Measurements from ENCODE around the gene TRMT10B.
A peak's percentile ranks its signal among the peaks of the same experiment; 100 is the strongest.
"Not testable (repeated sequence)": the region's sequence is repeated elsewhere in the genome, so short reads cannot be mapped to it uniquely, and the experiment has no call there.

Gene TRMT10B

DNA sequence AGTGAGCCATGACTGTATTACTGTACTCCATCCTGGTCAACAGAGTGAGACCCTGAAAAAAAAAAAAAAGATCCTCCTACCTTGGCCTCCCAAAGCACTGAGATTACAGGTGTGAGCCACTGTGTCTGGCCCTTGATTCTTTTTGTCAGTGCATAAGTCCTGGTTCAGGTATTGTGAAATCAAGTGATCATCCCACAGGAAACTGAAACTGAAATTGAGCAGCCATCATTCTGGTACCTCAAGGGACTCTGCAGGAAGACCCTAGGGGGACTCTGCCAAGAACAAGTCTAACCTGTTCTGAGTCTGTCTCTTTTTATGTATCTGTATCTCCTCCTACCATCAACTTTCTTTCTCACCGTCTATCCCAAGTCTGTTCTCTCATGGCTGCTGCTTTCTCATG lies 45.1 kb downstream of the TRMT10B start:
- no peak overlapping the region for H3K27ac ChIP-seq (ENCODE audit: low read length)
- H3K27me3 ChIP-seq (ENCODE audit: control insufficient read depth in 1 of 2, insufficient read depth in 2 of 2, low read length in 2 of 2): no peaks in the 10 kb centered on the region
- H3K4me1 ChIP-seq (ENCODE audit: control insufficient read depth, insufficient read depth, low read length): peaks cover 24% of the 10 kb centered on the region
- H3K9ac ChIP-seq (ENCODE audit: low read length in 2 of 2): no peak overlapping the region
- no peak overlapping the region for H3K4me3 ChIP-seq (ENCODE audit: low read length in 2 of 2)
- no peaks in the 10 kb centered on the region for H3K9me3 ChIP-seq (ENCODE audit: control insufficient read depth in 2 of 2, low read length in 2 of 2)
- no peaks in the 10 kb centered on the region for H3K36me3 ChIP-seq (ENCODE audit: control insufficient read depth in 2 of 2, insufficient read depth in 2 of 2, low read length in 2 of 2)

DNA sequence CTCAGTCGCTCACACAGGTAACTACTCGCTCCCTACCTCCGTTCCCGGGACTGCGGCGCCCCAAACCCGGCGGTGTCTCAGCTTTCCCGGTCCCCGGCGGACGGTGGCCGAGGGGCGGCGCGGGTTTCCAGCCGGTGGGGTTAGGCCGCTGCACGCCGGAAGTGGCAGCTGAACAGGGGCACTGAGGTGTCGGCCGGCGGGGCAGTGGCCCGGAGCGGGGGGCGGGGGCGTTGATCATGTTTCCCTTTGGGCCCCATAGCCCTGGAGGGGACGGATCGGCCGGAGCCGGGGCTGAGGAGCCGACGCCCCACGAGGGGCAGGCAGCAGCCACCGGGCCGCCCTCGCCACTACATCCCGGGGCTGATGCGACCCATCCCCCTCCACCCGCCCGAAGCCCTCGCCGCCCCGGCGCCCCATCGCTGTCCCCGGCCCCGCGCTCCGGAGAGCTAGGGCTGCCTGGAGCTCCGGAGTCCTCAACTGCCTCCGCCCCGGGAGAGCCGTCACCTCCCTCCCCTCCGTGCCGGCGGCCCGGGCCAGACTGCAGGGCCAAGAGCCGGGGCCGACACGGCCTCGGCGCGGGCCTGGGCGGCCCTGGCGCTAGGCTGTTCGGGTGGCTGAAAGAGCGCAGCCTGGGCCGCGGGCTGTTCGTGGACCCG lies 47.2 kb downstream of the TRMT10B start, which contains the start of gene DCAF10:
Gene DCAF10, plus strand, starts transcription at position 167 of the 656 bp plus-strand sequence. Its CDS starts 70 bp downstream, at position 237.
- H3K4me1 ChIP-seq (ENCODE audit: control insufficient read depth, insufficient read depth, low read length): peaks cover 24% of the 10 kb centered on the region

DNA sequence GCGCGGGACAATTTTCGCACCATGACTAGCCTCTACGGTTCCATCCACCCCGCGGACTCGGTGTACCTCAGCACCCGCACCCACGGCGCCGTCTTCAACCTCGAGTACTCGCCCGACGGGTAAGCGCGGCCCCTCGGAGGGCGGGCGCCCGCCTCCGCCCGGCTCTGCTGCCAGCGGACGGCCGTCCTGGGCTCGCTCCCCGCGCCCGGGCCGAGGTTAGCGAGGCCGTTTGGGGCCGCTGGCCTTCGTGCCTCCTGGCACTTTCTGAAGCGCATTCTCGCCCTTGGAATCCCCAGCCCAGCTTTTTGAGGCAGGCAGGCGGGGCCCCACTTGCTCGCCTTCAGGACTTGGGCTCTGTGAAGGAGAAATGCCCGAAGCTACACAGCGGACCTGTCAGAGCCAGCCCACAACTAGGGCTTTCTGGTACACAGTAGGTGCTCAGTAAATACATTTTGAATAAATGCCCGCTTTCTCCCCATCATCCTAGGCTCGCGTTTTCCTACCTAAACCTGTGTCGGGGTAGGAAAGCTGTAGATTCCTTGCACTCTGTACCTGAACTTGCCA lies 47.8 kb downstream of the TRMT10B start:
- Histone ChIP-seq H3K27ac (ENCODE audit: low read length) (peak overlapping the region; percentile 71), H3K4me1 (ENCODE audit: control insufficient read depth, insufficient read depth, low read length) (peaks cover 24% of the 10 kb centered on the region), H3K9me3 (ENCODE audit: control insufficient read depth in 2 of 2, low read length in 2 of 2) (no peaks in the 10 kb centered on the region), H3K9ac (ENCODE audit: low read length in 2 of 2) (peak overlapping the region; percentile 91 to 94), H3K36me3 (ENCODE audit: control insufficient read depth in 2 of 2, insufficient read depth in 2 of 2, low read length in 2 of 2) (no peaks in the 10 kb centered on the region), H3K27me3 (ENCODE audit: control insufficient read depth in 1 of 2, insufficient read depth in 2 of 2, low read length in 2 of 2) (no peaks in the 10 kb centered on the region), H3K4me3 (ENCODE audit: low read length in 2 of 2) (peak overlapping the region; percentile 98)

More for the DNA sequence above, 47.2 kb downstream of the TRMT10B start, which contains the start of gene DCAF10:
- Histone ChIP-seq H3K9ac (ENCODE audit: low read length in 2 of 2) (peak within 1 kb of the TSS; percentile 91 to 94), H3K4me3 (ENCODE audit: low read length in 2 of 2) (peak within 1 kb of the TSS; percentile 98), H3K27ac (ENCODE audit: low read length) (peak within 1 kb of the TSS; percentile 71), H3K36me3 (ENCODE audit: control insufficient read depth in 2 of 2, insufficient read depth in 2 of 2, low read length in 2 of 2) (no peaks in the 10 kb centered on the region), H3K27me3 (ENCODE audit: control insufficient read depth in 1 of 2, insufficient read depth in 2 of 2, low read length in 2 of 2) (no peaks in the 10 kb centered on the region), H3K9me3 (ENCODE audit: control insufficient read depth in 2 of 2, low read length in 2 of 2) (no peaks in the 10 kb centered on the region)

DNA sequence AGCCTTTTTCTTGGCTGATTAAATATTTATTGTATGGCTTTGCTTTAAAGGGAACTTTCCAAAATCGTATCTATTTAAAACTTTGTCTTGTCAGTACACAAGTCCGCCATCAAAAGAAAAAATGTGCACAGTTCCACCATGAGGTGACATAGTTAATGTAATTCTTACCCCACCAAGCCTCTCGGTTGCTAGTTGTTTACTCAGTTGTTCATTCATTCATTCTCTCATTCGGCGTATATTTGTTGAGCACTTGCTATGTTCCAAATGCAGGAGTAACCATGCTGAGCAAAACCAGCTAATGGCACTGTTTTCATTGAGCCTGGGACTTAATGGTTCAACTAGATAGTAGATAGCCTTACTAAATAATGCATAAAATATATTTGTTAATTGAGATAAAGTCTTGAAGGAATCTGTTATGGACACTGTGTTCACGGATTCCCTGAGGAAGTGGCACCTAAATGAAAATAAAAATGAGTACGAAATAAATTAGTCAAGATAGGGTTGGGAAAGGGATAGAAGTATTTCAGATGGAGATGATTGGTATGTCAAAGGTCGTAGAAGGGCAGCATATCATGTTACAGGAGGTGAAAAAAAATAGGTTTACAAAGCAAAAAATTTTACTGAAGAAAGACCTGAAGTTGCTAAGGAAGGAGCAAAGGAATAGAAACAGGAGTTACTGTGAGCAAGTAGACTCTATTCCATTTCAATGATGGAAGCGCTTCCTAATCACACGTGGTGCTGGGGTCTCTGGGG lies 48.5 kb downstream of the TRMT10B start:
- H3K9ac ChIP-seq (ENCODE audit: low read length in 2 of 2): peak overlapping the region; percentile 91 to 94
- no peak overlapping the region for H3K27ac ChIP-seq (ENCODE audit: low read length)
- peaks cover 24% of the 10 kb centered on the region for H3K4me1 ChIP-seq (ENCODE audit: control insufficient read depth, insufficient read depth, low read length)
- H3K4me3 ChIP-seq (ENCODE audit: low read length in 2 of 2): peak overlapping the region; percentile 98
- no peaks in the 10 kb centered on the region for H3K36me3 ChIP-seq (ENCODE audit: control insufficient read depth in 2 of 2, insufficient read depth in 2 of 2, low read length in 2 of 2)
- no peaks in the 10 kb centered on the region for H3K27me3 ChIP-seq (ENCODE audit: control insufficient read depth in 1 of 2, insufficient read depth in 2 of 2, low read length in 2 of 2)
- no peaks in the 10 kb centered on the region for H3K9me3 ChIP-seq (ENCODE audit: control insufficient read depth in 2 of 2, low read length in 2 of 2)

DNA sequence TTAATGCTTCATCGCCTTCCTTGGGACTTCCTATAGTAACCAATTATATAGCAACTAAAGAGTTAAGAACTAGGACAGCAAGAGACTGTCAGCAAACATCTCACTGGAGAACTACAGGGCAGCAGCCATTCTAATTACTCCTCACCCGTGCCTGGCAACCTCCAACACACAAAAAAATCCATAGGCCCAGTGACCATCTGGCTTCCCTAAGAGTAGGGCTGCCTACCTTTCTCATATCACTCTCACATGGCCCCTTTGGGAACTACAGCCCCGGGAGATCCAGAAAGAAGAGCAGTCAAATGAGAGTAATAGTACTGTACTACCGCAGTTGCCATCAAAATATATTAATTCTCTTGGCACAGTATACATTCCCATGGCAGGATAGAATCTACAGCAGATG lies 52.7 kb downstream of the TRMT10B start:
- H3K4me1 ChIP-seq (ENCODE audit: control insufficient read depth, insufficient read depth, low read length): peaks cover 17% of the 10 kb centered on the region
- no peak overlapping the region for H3K9ac ChIP-seq (ENCODE audit: low read length in 2 of 2)
- no peaks in the 10 kb centered on the region for H3K9me3 ChIP-seq (ENCODE audit: control insufficient read depth in 2 of 2, low read length in 2 of 2)
- H3K27me3 ChIP-seq (ENCODE audit: control insufficient read depth in 1 of 2, insufficient read depth in 2 of 2, low read length in 2 of 2): no peaks in the 10 kb centered on the region
- no peaks in the 10 kb centered on the region for H3K36me3 ChIP-seq (ENCODE audit: control insufficient read depth in 2 of 2, insufficient read depth in 2 of 2, low read length in 2 of 2)
- H3K4me3 ChIP-seq (ENCODE audit: low read length in 2 of 2): no peak overlapping the region
- H3K27ac ChIP-seq (ENCODE audit: low read length): no peak overlapping the region

DNA sequence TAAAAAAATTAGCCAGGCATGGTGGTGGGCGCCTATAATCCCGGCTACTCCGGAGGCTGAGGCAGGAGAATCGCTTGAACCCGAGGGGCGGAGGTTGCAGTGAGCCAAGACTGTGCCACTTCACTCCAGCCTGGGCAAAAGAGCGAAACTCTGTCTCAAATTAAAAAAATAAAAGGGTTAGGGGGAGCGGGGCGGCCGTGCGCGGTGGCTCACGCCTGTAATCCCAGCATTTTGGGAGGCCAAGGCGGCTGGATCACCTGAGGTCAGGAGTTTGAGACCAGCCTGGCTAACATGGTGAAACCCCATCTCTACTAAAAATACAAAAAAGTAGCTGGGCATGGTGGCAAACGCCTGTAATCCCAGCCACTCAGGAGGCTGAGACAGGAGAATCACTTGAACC lies 56.1 kb downstream of the TRMT10B start:
- not testable (repeated sequence) for H3K4me3 ChIP-seq (ENCODE audit: low read length in 2 of 2); H3K36me3 ChIP-seq (ENCODE audit: control insufficient read depth in 2 of 2, insufficient read depth in 2 of 2, low read length in 2 of 2); H3K9me3 ChIP-seq (ENCODE audit: control insufficient read depth in 2 of 2, low read length in 2 of 2); H3K9ac ChIP-seq (ENCODE audit: low read length in 2 of 2); H3K27me3 ChIP-seq (ENCODE audit: control insufficient read depth in 1 of 2, insufficient read depth in 2 of 2, low read length in 2 of 2); H3K27ac ChIP-seq (ENCODE audit: low read length); H3K4me1 ChIP-seq (ENCODE audit: control insufficient read depth, insufficient read depth, low read length)

DNA sequence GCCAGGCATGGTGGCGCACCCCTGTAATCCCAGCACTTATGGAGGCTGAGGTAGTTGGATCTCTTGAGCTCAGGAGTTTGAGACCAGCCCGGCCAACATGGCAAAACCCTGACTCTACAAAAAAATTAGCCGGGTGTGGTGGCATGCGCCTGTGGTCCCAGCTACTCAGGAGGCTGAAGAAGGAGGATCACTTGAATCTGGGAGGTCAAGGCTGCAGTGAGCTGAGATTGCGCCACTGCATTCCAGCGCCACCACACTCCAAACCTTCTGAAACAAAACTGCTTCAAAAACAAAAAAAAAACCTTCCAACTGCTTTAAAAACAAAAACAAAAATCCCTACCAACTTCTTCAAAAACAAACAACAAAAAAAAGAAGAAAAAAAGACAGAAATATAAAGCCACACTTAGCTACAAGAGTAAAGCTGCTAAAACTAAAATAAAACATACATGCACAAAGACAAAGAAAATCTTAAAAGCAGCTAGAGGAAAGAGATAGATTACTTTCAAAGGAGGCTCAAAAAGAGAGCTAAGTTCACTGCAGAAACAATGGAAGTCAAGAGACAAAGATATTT lies 58.4 kb downstream of the TRMT10B start:
- Histone ChIP-seq H3K9me3 (ENCODE audit: control insufficient read depth in 2 of 2, low read length in 2 of 2) (no peaks in the 10 kb centered on the region), H3K9ac (ENCODE audit: low read length in 2 of 2) (no peak overlapping the region), H3K36me3 (ENCODE audit: control insufficient read depth in 2 of 2, insufficient read depth in 2 of 2, low read length in 2 of 2) (no peaks in the 10 kb centered on the region), H3K4me1 (ENCODE audit: control insufficient read depth, insufficient read depth, low read length) (no peaks in the 10 kb centered on the region), H3K27me3 (ENCODE audit: control insufficient read depth in 1 of 2, insufficient read depth in 2 of 2, low read length in 2 of 2) (no peaks in the 10 kb centered on the region), H3K4me3 (ENCODE audit: low read length in 2 of 2) (no peak overlapping the region), H3K27ac (ENCODE audit: low read length) (no peak overlapping the region)

DNA sequence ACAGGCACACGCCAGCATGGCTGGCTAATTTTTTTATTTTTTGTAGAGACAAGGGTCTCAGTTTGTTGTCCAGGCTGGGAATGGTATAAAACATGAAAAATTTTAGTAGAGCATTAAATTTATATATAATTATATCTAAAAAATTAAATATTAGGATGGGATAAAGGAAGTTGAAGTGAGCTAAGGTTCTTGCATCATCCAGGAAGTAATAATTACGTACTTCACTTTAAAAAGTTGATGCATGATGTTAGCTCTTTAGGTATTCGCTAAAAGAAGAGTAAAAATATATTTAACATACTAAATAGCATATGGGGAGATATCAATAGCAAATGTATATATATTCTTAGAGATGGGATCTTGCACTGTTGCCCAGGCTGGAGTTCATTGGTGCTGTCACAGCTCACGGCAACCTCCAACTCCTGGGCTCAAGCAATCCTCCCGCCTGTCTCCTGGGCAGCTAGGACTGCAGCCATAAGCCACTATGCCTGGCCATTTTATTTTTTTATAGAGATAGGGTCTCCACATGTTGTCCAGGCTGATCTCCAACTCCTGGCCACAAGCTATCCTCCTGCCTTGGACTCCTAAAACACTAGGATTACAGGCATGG lies 59.3 kb downstream of the TRMT10B start:
- Histone ChIP-seq H3K27me3 (ENCODE audit: control insufficient read depth in 1 of 2, insufficient read depth in 2 of 2, low read length in 2 of 2) (no peaks in the 10 kb centered on the region), H3K9ac (ENCODE audit: low read length in 2 of 2) (no peak overlapping the region), H3K4me3 (ENCODE audit: low read length in 2 of 2) (no peak overlapping the region)

DNA sequence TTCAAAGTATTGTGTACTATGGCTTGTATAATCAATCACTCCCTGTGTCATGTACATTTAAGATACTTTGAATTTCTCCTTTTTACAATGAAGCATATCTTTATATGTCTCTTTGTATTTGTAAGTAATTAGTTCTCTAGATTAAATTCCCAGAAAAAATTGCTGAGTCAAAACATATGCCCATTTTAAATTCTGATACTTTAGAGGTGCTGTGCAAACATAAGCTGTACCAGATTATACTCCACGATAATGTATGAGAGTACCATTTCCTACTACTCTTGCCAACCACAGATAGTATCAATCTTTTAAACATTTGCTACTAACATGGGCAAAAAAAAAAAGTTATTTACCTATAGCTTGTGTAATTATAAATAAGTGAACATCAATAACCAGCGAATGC lies 65.2 kb downstream of the TRMT10B start:
- Histone ChIP-seq H3K4me3 (ENCODE audit: low read length in 2 of 2) (no peak overlapping the region), H3K4me1 (ENCODE audit: control insufficient read depth, insufficient read depth, low read length) (no peaks in the 10 kb centered on the region), H3K27me3 (ENCODE audit: control insufficient read depth in 1 of 2, insufficient read depth in 2 of 2, low read length in 2 of 2) (no peaks in the 10 kb centered on the region), H3K9ac (ENCODE audit: low read length in 2 of 2) (no peak overlapping the region), H3K36me3 (ENCODE audit: control insufficient read depth in 2 of 2, insufficient read depth in 2 of 2, low read length in 2 of 2) (peaks cover 2 to 3% of the 10 kb centered on the region in 2 donors), H3K9me3 (ENCODE audit: control insufficient read depth in 2 of 2, low read length in 2 of 2) (no peaks in the 10 kb centered on the region), H3K27ac (ENCODE audit: low read length) (no peak overlapping the region)

More for the DNA sequence above, 59.3 kb downstream of the TRMT10B start:
- Histone ChIP-seq H3K4me1 (ENCODE audit: control insufficient read depth, insufficient read depth, low read length) (no peaks in the 10 kb centered on the region), H3K9me3 (ENCODE audit: control insufficient read depth in 2 of 2, low read length in 2 of 2) (no peaks in the 10 kb centered on the region), H3K27ac (ENCODE audit: low read length) (no peak overlapping the region), H3K36me3 (ENCODE audit: control insufficient read depth in 2 of 2, insufficient read depth in 2 of 2, low read length in 2 of 2) (no peaks in the 10 kb centered on the region)

DNA sequence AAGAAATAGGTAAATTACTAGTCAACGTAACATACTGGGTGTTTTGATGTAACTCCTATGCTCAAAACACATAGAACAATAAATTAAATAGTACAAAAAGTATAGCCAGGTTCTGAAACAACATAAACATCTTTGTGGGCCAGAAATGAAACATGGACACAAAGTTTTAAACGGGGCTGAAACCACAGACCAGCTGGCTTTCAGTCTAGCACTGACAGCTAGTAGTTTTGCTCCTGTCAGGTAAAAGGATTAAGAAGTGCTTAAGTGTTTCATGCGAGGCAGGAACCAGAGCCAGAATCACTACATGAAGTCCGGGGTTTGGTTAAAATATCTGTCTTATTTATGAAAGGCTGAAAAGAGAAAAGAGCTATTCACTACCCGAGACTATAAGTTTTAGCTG lies 66.5 kb downstream of the TRMT10B start:
- Histone ChIP-seq H3K27ac (ENCODE audit: low read length) (no peak overlapping the region), H3K4me1 (ENCODE audit: control insufficient read depth, insufficient read depth, low read length) (no peaks in the 10 kb centered on the region), H3K27me3 (ENCODE audit: control insufficient read depth in 1 of 2, insufficient read depth in 2 of 2, low read length in 2 of 2) (no peaks in the 10 kb centered on the region), H3K9me3 (ENCODE audit: control insufficient read depth in 2 of 2, low read length in 2 of 2) (no peaks in the 10 kb centered on the region), H3K4me3 (ENCODE audit: low read length in 2 of 2) (no peak overlapping the region), H3K9ac (ENCODE audit: low read length in 2 of 2) (no peak overlapping the region), H3K36me3 (ENCODE audit: control insufficient read depth in 2 of 2, insufficient read depth in 2 of 2, low read length in 2 of 2) (peaks cover 2 to 6% of the 10 kb centered on the region in 2 donors)

Measured in stomach smooth muscle (tissue), 2 donors.